GM18861 (cell line): Measurements from ENCODE around the gene HAUS8.

Experiments used
- ATAC-seq: cut with Tn5 transposase; IDR thresholded peaks from one replicate; pipeline ENCODE4 v1.9.1; 2021; ENCODE audit not compliant: unreplicated experiment

HAUS8 gene

GRCh38 chr19:17076543-17076991 lies 1.3 kb upstream of the HAUS8 start:
- ATAC-seq: no peak

- ATAC-seq: no peak
These were observed 751 bp upstream of the HAUS8 start for GRCh38 chr19:17075864-17076542.

DNA sequence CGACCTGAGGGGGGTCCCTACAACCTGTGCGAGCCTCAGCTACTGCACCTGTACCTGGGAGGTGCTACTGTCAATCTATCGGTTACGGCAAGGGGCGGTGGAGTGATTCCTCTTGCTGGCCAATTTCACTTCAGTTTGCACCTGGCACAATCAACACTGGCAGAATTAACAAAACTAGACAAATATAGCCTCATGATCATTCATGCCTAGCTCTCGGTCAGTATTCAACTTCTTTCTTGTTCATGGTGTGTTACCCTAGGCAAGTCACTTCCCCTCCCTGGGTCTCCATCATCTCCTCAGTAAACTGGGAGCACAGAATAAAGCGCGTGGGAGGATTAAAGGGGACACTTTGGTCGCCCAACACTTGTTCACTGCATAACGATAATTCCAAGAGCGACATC lies 618 bp downstream of the HAUS8 start:
- ATAC-seq: no peak

DNA sequence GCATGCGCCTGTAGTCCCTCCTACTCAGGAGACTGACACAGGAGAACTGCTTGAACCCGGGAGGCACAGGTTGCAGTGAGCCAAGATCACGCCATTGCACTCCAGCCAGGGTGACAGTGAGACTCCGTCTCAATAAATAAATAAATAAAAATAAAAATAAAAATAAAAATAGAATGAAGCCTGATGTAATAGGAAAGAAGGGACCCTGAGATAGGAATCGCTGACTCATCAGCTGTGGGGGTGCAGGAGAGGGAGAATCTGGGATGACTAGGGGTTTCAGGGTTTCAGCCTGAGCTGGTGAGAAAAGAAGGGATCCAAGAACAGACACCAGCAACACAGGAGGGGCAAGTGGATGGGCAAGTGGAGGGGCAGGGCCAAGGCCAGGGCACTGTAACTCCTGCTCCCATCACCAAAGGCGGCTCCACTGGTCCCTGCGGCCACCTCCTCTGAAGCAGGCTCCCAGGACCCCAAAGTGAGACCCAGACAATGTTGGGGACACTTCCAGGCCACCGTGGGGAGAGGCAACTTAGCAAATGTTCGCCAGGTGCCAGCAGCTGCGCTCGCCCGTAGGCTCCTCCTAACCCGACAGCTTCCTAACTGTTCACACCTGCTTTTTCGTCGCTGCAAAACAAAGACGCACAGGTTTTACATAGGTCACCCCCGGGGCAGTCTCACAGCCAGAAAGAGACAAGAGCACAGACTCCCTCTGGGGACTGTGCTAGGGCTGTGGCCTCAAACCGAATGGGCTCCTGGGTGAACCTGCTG lies 1.2 kb downstream of the HAUS8 start:
- no peak for ATAC-seq

DNA sequence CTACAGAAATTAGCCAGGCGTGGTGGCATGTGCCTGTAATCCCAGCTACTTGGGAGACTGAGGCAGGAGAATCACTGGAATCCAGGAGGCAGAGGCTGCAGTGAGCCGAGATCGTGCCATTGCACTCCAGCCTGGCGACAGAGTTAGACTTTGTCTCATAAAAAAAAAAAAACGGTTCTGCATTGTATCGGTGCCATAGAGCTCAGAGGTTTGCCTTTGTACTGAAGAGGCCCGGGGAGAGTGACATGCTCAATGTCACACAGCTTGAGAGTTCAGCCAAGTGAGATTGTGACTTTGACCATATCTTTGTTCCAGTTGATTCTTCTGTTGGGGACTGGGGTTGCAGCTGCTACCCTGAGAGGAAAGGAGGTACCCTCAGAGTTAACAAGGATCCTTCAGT lies 4.3 kb downstream of the HAUS8 start:
- ATAC-seq: no peak

GRCh38 chr19:17070421-17070820 lies 4.8 kb downstream of the HAUS8 start:
- no peak for ATAC-seq

- no peak for ATAC-seq
These were observed 6.1 kb downstream of the HAUS8 start for GRCh38 chr19:17069193-17069592.

DNA sequence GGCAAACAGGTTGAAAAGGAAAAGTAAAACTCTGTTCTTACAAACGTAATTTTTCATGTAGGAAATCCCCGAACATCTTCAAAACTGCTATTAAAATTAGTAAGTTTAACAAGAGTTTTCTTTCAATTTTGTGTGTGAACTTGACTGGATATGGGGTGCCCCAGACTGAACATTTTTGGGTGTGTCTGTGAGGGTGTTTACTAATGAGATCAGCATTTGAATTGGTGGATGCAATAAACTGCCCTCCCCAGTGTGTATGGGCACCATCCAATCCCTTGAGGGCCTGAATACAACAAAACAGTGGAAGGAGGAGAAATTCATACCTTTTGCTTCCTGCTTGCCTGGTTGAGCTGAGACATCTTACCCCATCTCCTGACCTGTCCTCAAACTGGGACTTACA lies 11.8 kb downstream of the HAUS8 start:
- ATAC-seq: no peak

- ATAC-seq: no peak
These were observed 13.6 kb downstream of the HAUS8 start for GRCh38 chr19:17061691-17062090.

DNA sequence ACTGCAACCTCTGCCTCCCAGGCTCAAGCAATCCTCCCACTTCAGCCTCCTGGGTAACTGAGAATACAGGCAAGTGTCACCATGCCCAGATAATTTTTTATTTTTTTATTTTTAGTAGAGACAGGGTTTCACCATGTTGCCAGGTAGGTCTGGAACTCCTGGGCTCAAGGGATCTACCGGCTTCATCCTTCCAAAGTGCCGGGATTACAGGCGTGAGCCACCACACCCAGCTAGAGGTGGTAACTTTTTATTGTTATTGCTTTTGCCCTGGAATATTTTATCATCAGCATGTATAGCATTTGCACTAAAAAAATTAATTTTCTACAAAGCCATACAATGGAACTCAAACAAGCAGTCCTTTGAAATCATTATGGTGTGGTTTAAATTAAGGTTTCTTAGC lies 14.0 kb downstream of the HAUS8 start:
- ATAC-seq: no peak

GRCh38 chr19:17060802-17061201 lies 14.4 kb downstream of the HAUS8 start:
- ATAC-seq: no peak

DNA sequence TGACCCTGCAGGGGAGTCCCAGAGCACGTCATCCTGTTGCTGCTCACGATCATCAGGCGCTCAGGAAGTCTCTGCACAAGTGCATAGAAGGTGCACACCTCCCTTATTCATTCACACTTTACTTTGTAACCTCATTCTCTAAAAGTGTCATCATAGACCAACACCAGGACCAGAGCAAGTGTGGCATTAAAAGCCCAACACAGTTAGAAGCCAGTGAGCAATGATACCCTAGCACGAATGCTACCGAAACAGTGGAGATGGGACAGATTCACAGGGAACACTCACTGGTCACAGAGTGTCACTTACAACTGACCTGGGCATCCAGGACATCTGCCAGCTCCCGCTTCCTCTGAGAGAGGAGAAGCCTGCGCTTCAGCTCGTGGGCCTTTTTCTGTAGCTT lies 17.0 kb downstream of the HAUS8 start:
- ATAC-seq: no peak

DNA sequence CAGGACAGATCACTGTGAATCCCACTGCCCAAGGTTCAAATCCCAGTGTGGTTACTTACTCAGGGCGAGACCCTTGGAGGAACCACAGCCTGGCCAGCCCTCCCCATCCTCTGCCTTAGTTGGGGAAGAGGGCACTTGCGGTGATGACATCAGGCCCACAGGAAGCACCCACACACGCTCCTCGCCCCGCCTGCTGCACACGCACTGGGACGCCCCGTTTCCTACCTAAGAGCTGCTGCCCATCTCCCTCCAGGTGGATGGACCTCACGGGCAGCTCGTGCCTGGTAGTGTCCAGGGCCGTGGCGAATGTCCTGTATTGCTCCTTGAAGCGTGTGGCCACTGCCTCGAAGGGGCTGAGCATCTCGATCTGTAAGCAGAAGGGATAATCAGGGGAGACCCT lies 19.6 kb downstream of the HAUS8 start:
- no peak for ATAC-seq

- no peak for ATAC-seq
These were observed 20.5 kb downstream of the HAUS8 start for GRCh38 chr19:17054746-17055145.

GRCh38 chr19:17052439-17052838 lies 22.8 kb downstream of the HAUS8 start:
- ATAC-seq: no peak

- ATAC-seq: no peak
These were observed 25.5 kb downstream of the HAUS8 start for GRCh38 chr19:17049711-17050280.

- ATAC-seq: no peak
These were observed 26.3 kb downstream of the HAUS8 start for GRCh38 chr19:17048885-17049453.

DNA sequence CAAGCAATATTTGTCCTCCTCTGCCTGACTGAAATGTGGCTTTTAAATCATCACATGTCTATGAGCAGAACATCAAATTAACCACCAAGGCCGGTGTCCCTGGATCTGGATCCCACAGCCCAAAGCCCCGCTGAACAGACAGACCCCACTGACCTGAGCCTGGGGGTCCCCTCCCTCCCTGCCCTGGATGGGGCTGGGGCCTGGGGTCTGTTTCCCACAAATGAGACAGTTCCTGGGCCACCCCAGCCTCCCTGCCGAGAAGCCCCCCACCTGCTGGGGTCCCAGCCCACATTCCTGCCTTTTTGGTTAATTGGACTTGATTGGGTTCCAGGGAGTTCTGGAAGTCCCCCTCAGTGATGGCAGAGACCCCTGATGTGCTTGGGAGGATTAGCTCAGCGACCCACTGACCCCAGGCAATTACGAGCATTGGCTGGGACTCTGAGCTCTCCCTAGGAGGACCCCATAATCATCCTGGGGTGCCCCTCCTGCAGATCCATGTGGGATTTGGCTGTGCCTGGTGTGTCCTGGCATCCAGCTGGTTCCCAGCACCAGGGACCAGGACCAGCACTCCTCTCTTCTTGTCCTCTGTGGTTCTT lies 29.2 kb downstream of the HAUS8 start:
- no peak for ATAC-seq

DNA sequence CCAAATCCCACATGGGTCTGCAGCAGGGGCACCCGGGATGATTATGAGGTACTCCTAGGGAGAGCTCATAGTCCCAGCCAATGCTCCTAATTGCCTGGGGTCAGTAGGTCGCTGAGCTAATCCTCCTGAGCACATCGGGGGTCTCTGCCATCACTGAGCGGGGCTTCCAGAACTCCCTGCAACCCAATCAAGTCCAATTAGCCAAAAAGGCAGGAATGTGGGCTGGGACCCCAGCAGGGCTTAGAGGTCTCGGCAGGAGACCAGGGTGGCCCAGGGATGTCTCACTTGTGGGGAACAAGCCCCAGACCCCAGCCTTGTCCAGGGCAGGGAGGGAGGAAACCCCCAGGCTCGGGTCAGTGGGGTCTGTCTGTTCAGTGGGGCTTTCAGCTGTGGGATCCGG lies 31.5 kb downstream of the HAUS8 start:
- no peak for ATAC-seq

GRCh38 chr19:17041976-17042375 lies 33.3 kb downstream of the HAUS8 start:
- ATAC-seq: no peak

GRCh38 chr19:17037966-17038500 lies 37.2 kb downstream of the HAUS8 start:
- ATAC-seq: no peak
